CD8-positive, alpha-beta memory T cell (primary cell): ENCODE measurements around the gene FRS2. TPM values are rescaled to one million over a fixed set of nuclear protein-coding genes. Genes with fewer than 3 reads are reported as not detected.
A peak's percentile ranks its signal among the peaks of the same experiment; 100 is the strongest.

Experiments
- CTCF ChIA-PET: fragments of 350-600 bp; sonication (Branson Sonifier 250); formaldehyde crosslinking; loops from one replicate; lab custom pipeline; 2021; ENCODE audit warnings: antibody characterized with exemption; lab: Charles Lee
- POLR2A ChIA-PET: fragments of 350-600 bp; sonication (Branson Sonifier 250); formaldehyde crosslinking; loops from one replicate; lab custom pipeline; 2021; ENCODE audit warnings: antibody characterized with exemption; lab: Charles Lee
- DNase-seq, 5 donors: peaks; one replicate each; pipeline versions ENCODE4 v3.0.0 to v3.0.0-alpha.2; 2020 to 2022; ENCODE audit warnings: mixed read lengths in 1 of 5
- H3K27ac ChIP-seq: one replicate; pipeline ENCODE4 v1.7.0; 2013; ENCODE audit warnings: low read depth, mild to moderate bottlenecking, low read length, moderate library complexity
- H3K27me3 ChIP-seq: 2 replicates; pipeline ENCODE4 v1.7.0; 2013; ENCODE audit warnings: low read length, mild to moderate bottlenecking; ENCODE audit not compliant: insufficient read depth, poor library complexity, severe bottlenecking
- H3K36me3 ChIP-seq: 2 replicates; pipeline ENCODE4 v1.7.0; 2013; ENCODE audit warnings: mild to moderate bottlenecking, low read length, moderate library complexity; ENCODE audit not compliant: insufficient read depth
- H3K4me1 ChIP-seq: 2 replicates; pipeline ENCODE4 v1.7.0; 2013; ENCODE audit warnings: mild to moderate bottlenecking, low read length, moderate library complexity; ENCODE audit not compliant: insufficient read depth
- H3K4me3 ChIP-seq: 2 replicates; pipeline ENCODE4 v1.7.0; 2013; ENCODE audit warnings: mild to moderate bottlenecking, low read length
- H3K9me3 ChIP-seq: 2 replicates; pipeline ENCODE4 v1.7.0; 2013; ENCODE audit warnings: mild to moderate bottlenecking, low read length
- H3K27ac Mint-ChIP-seq, 8 donors: one replicate each; pipeline ENCODE4 v1.8.0; 2020 to 2021; ENCODE audit warnings: mixed read lengths in 8 of 8, mild to moderate bottlenecking in 6 of 8, inconsistent platforms in 3 of 8, moderate library complexity in 3 of 8
- H3K27me3 Mint-ChIP-seq, 2 donors: one replicate each; pipeline ENCODE4 v1.8.0; 2020 to 2021; ENCODE audit warnings: mixed read lengths in 2 of 2, mild to moderate bottlenecking in 1 of 2, moderate library complexity in 1 of 2
- H3K36me3 Mint-ChIP-seq, 3 donors: one replicate each; pipeline ENCODE4 v1.8.0; 2020 to 2021; ENCODE audit warnings: mixed read lengths in 3 of 3, inconsistent platforms in 1 of 3, mild to moderate bottlenecking in 1 of 3
- H3K4me1 Mint-ChIP-seq, 3 donors: one replicate each; pipeline ENCODE4 v1.8.0; 2020 to 2021; ENCODE audit warnings: mixed read lengths in 3 of 3, inconsistent platforms in 1 of 3, mild to moderate bottlenecking in 1 of 3
- H3K4me3 Mint-ChIP-seq, 7 donors: one replicate each; pipeline ENCODE4 v1.8.0; 2020 to 2021; ENCODE audit warnings: mixed read lengths in 7 of 7, mild to moderate bottlenecking in 6 of 7, moderate library complexity in 4 of 7, inconsistent platforms in 2 of 7
- H3K9me3 Mint-ChIP-seq, 5 donors: one replicate each; pipeline ENCODE4 v1.8.0; 2020 to 2022; ENCODE audit warnings: mixed read lengths in 5 of 5, mild to moderate bottlenecking in 3 of 5, moderate library complexity in 2 of 5, inconsistent platforms in 1 of 5
- polyA plus RNA-seq: library from polyadenylated mRNA; unstranded; fragments of 300-500 nt; fragmentation: Illumina TruSeq; gene quantifications from one replicate; pipeline ENCODE4 v1.2.3, GENCODE V29; 2021
- total RNA-seq, 2 experiments: library from RNA; stranded (reverse); gene quantifications; one replicate each; pipeline ENCODE4 v1.2.3, GENCODE V29; 2021

Gene FRS2
- total and polyA plus RNA-seq, 3 experiments from 2014 or later, result 9.1 to 13.1 (median 9.8) TPM

- no peak overlapping the region for H3K4me3 ChIP-seq
Measured at GRCh38 chr12:69623970-69624369, 153.8 kb downstream of the FRS2 start.

DNA sequence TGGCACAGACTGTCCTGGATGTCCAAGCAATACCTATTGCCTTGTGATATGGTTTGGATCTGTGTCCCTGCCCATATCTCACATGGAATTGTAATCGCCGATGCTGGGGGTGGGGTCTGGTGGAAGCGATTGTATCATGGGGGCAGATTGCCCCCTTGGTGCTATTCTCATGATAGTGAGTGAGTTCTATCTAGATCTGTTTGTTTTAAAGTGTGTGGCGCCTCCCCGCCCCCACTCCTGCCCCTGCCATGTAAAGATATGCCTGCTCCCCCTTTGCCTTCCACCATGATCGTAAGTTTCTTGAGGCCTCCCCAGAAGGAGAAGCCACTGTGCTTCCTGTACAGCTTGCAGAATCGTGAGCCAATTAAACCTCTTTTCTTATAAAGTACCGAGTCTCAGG is 157.3 kb downstream of the FRS2 start:
- no peak overlapping the region for H3K27ac ChIP-seq
- Mint-ChIP-seq H3K36me3 (no peaks in the 10 kb centered on the region), H3K27me3 (peaks cover 3 to 6% of the 10 kb centered on the region in 2 donors), H3K4me1 (no peaks in the 10 kb centered on the region), H3K4me3 (no peak overlapping the region), H3K9me3 (no peaks in the 10 kb centered on the region), H3K27ac (peak overlapping the region in 1 of 8 donors; percentile 23)
- no peaks in the 10 kb centered on the region for H3K27me3 ChIP-seq
- no peak overlapping the region for H3K4me3 ChIP-seq
- no peak for DNase-seq
- CTCF ChIA-PET, result no interaction called here
- H3K4me1 ChIP-seq, result no peaks in the 10 kb centered on the region
- POLR2A ChIA-PET, result no interaction called here
- no peaks in the 10 kb centered on the region for H3K9me3 ChIP-seq
- no peaks in the 10 kb centered on the region for H3K36me3 ChIP-seq

More at GRCh38 chr12:69623970-69624369, 153.8 kb downstream of the FRS2 start:
- Histone ChIP-seq H3K27me3 (no peaks in the 10 kb centered on the region), H3K4me1 (no peaks in the 10 kb centered on the region), H3K9me3 (no peaks in the 10 kb centered on the region), H3K27ac (no peak overlapping the region), H3K36me3 (no peaks in the 10 kb centered on the region)
- no peaks in the 10 kb centered on the region for H3K9me3 Mint-ChIP-seq
- H3K36me3 Mint-ChIP-seq, result no peaks in the 10 kb centered on the region
- H3K27ac Mint-ChIP-seq, result no peak overlapping the region
- ChIA-PET CTCF (no interaction called here), POLR2A (no interaction called here)
- peaks cover 7 to 17% of the 10 kb centered on the region in 2 donors for H3K27me3 Mint-ChIP-seq
- H3K4me1 Mint-ChIP-seq, result no peaks in the 10 kb centered on the region
- DNase-seq, result no peak
- H3K4me3 Mint-ChIP-seq, result no peak overlapping the region

Other genes with a start within 250 kb of the FRS2 start
- gene CPSF6, start 230.8 kb upstream of the FRS2 start, total RNA-seq, result 100 to 1,000 TPM; 113 to 114 TPM
- gene CPSF6, start 230.8 kb upstream of the FRS2 start, polyA plus RNA-seq, result 52.5 TPM
- gene LYZ, start 122.0 kb upstream of the FRS2 start, total RNA-seq, result 1 to 10 TPM; 8.7 to 8.8 TPM
- not detected for gene LYZ, start 122.0 kb upstream of the FRS2 start, polyA plus RNA-seq
- gene YEATS4, start 110.6 kb upstream of the FRS2 start, total RNA-seq, result 10 to 100 TPM; 34.9 to 39.7 TPM
- 26.6 TPM for gene YEATS4, start 110.6 kb upstream of the FRS2 start, polyA plus RNA-seq
- gene CCT2, start 115.1 kb downstream of the FRS2 start, total RNA-seq, result 100 to 1,000 TPM; 411 to 415 TPM
- 141 TPM for gene CCT2, start 115.1 kb downstream of the FRS2 start, polyA plus RNA-seq
- gene LRRC10, start 140.5 kb downstream of the FRS2 start, total RNA-seq, result not detected
- not detected for gene LRRC10, start 140.5 kb downstream of the FRS2 start, polyA plus RNA-seq
- not detected for gene BEST3, start 228.9 kb downstream of the FRS2 start, total RNA-seq
- gene BEST3, start 228.9 kb downstream of the FRS2 start, polyA plus RNA-seq, result not detected